HL-60 (cell line): ENCODE data around the gene KCNAB1.

Experiments used
- DNase-seq, 2 experiments: peaks; one replicate each; pipeline ENCODE4 v3.0.0-alpha.2; 2010 to 2020; ENCODE audit warnings: low read depth in 1 of 2, low spot score in 1 of 2
- H3K27ac ChIP-seq: fragments of 250-450 bp; sonication (Bioruptor Pico); replicated peaks from 2 replicates; pipeline ENCODE4 v1.5.1; 2020; ENCODE audit warnings: mild to moderate bottlenecking, moderate library complexity
- H3K27me3 ChIP-seq: fragments of 250-450 bp; sonication (Bioruptor Pico); 2 replicates; pipeline ENCODE4 v1.5.1; 2021; ENCODE audit warnings: mild to moderate bottlenecking, moderate library complexity; ENCODE audit not compliant: insufficient read depth, poor library complexity, severe bottlenecking
- H3K4me3 ChIP-seq: replicated peaks from 2 replicates; pipeline ENCODE4 v1.5.1; 2011; ENCODE audit warnings: mild to moderate bottlenecking, control low read depth, low read length; ENCODE audit not compliant: insufficient read depth
- GABPA ChIP-seq: IDR thresholded peaks from 2 replicates; pipeline ENCODE4 v1.6.1; 2012; ENCODE audit warnings: low read depth
- POLR2AphosphoS5 ChIP-seq: IDR thresholded peaks from 2 replicates; pipeline ENCODE4 v1.6.1; 2012; ENCODE audit warnings: low read depth
- REST ChIP-seq: IDR thresholded peaks from 2 replicates; pipeline ENCODE4 v1.6.1; 2012; ENCODE audit warnings: low read depth; ENCODE audit not compliant: insufficient replicate concordance
- SPI1 ChIP-seq: IDR thresholded peaks from 2 replicates; pipeline ENCODE4 v1.6.1; 2012; ENCODE audit warnings: low read depth, mild to moderate bottlenecking, borderline replicate concordance
- TF ChIP-seq, protein P1 (sequence below): IDR thresholded peaks from one replicate; pipeline ENCODE4 v1.5.1; 2011; ENCODE audit warnings: low read length, control low read depth, inconsistent platforms; ENCODE audit not compliant: insufficient read depth

KCNAB1 gene

GRCh38 chr3:156381253-156381652, 260.9 kb downstream of the KCNAB1 start:
- TF ChIP-seq, protein P1, sequence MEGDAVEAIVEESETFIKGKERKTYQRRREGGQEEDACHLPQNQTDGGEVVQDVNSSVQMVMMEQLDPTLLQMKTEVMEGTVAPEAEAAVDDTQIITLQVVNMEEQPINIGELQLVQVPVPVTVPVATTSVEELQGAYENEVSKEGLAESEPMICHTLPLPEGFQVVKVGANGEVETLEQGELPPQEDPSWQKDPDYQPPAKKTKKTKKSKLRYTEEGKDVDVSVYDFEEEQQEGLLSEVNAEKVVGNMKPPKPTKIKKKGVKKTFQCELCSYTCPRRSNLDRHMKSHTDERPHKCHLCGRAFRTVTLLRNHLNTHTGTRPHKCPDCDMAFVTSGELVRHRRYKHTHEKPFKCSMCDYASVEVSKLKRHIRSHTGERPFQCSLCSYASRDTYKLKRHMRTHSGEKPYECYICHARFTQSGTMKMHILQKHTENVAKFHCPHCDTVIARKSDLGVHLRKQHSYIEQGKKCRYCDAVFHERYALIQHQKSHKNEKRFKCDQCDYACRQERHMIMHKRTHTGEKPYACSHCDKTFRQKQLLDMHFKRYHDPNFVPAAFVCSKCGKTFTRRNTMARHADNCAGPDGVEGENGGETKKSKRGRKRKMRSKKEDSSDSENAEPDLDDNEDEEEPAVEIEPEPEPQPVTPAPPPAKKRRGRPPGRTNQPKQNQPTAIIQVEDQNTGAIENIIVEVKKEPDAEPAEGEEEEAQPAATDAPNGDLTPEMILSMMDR, result no peak
- no peak for TF ChIP-seq POLR2AphosphoS5
- no peak for TF ChIP-seq GABPA
- no peak for TF ChIP-seq REST
- TF ChIP-seq SPI1, result no peak
- Histone ChIP-seq H3K27me3 (peaks cover 4% of the 10 kb centered on the region), H3K27ac (no peak overlapping the region), H3K4me3 (no peak overlapping the region)
- no peak for DNase-seq

DNA sequence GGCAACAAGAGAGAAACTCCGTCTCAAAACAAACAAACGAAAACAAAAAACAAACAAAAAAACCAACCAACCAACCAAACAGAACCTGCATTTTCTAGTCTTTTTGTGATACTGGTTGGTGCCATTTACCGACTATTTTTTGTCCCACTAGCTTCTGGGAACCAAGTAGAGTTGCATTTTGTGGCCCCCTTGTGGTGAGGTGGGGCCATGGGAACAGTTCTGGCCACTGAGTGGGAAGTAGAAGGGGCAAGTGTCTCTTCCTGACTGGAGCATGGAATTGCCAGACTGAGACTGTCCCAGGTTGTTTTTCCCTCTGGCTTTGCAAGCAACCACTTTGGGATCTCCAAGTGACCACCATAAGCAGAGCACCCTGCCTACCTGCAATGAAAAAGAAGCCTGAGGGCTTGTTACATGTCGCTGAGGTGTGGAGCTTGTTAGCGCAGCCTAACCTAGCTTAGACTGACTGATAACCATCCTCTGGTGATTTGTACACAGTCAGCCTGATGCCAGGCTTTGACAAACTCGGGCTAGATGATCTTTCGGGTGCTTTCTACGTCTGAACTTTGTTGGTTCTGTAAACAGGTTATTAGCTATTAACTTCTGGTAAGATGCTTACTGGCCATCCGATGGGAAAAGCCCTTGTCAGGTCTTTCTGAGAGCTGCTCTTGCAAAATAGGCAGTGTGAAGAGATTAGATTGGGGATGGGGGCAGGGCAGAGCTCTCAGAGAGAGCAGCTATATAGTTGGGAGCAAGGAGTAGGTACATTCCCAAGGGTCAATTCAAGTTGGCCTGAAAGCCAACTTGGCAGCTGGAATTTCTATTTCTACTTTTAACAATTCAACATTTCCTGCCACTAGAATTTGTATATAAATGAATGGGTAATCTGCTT, 262.3 kb downstream of the KCNAB1 start:
- no peak overlapping the region for H3K4me3 ChIP-seq
- DNase-seq, result peak in 1 of 2 experiments; percentile 31
- no peak overlapping the region for H3K27ac ChIP-seq
- no peak for TF ChIP-seq GABPA
- TF ChIP-seq, protein P1, result peak; percentile 91
- TF ChIP-seq POLR2AphosphoS5, result no peak
- no peaks in the 10 kb centered on the region for H3K27me3 ChIP-seq

GRCh38 chr3:156383441-156384025, 263.2 kb downstream of the KCNAB1 start:
- Histone ChIP-seq H3K27ac (no peak overlapping the region), H3K27me3 (no peaks in the 10 kb centered on the region), H3K4me3 (no peak overlapping the region)
- TF ChIP-seq SPI1, result no peak
- TF ChIP-seq REST, result no peak
- no peak for TF ChIP-seq POLR2AphosphoS5
- TF ChIP-seq, protein P1, result no peak
- TF ChIP-seq GABPA, result no peak
- no peak for DNase-seq
